Lung (tissue), 12 donors: Measurements from ENCODE around the gene PPP6R3. TPM values are rescaled to one million over a fixed set of nuclear protein-coding genes. Genes with fewer than 3 reads are reported as not detected.

Source experiments
- ATAC-seq: fragments of 200-7000 bp; cut with Tn5 transposase; one replicate; pipeline ENCODE4 v1.9.1; 2020; ENCODE audit warnings: moderate number of reproducible peaks; ENCODE audit not compliant: insufficient read depth, low FRiP score
- DNase-seq, 3 donors: peaks; one replicate each; pipeline ENCODE4 v3.0.0-alpha.2; 2013 to 2017
- H3K27ac ChIP-seq, 2 donors: one replicate each; pipeline ENCODE4 v1.5.1; 2013; ENCODE audit warnings: mild to moderate bottlenecking in 2 of 2, moderate library complexity in 2 of 2, control low read depth in 1 of 2, inconsistent platforms in 1 of 2, low read depth in 1 of 2, low read length in 1 of 2
- H3K27me3 ChIP-seq, 3 donors: one replicate each; pipeline ENCODE4 v1.5.1; 2013; ENCODE audit warnings: low read length in 2 of 3; ENCODE audit not compliant: control insufficient read depth in 3 of 3, insufficient read depth in 3 of 3
- H3K36me3 ChIP-seq, 4 donors: one replicate each; pipeline ENCODE4 v1.5.1; 2013; ENCODE audit warnings: low read length in 4 of 4, mild to moderate bottlenecking in 1 of 4, moderate library complexity in 1 of 4; ENCODE audit not compliant: control insufficient read depth in 4 of 4, insufficient read depth in 4 of 4
- H3K4me1 ChIP-seq, 5 donors: one replicate each; pipeline ENCODE4 v1.5.1; 2013; ENCODE audit warnings: low read length in 5 of 5, mild to moderate bottlenecking in 2 of 5, moderate library complexity in 1 of 5; ENCODE audit not compliant: control insufficient read depth in 5 of 5, insufficient read depth in 5 of 5
- H3K4me3 ChIP-seq: one replicate; pipeline ENCODE4 v1.5.1; 2013; ENCODE audit warnings: mild to moderate bottlenecking, control low read depth, moderate library complexity
- H3K9ac ChIP-seq, 2 donors: one replicate each; pipeline ENCODE4 v1.5.1; 2013; ENCODE audit warnings: low read length in 2 of 2, control low read depth in 1 of 2; ENCODE audit not compliant: insufficient read depth in 1 of 2
- H3K9me3 ChIP-seq, 4 donors: one replicate each; pipeline ENCODE4 v1.5.1; 2013; ENCODE audit warnings: low read length in 3 of 4, mild to moderate bottlenecking in 1 of 4, moderate library complexity in 1 of 4; ENCODE audit not compliant: control insufficient read depth in 4 of 4, insufficient read depth in 3 of 4
- WGBS, 2 donors: extraction: QIAGEN DNeasy Blood & Tissue Kit; methylation state at CpG; one replicate each; pipeline ENCODE4 v1.1.7; 2013; 5-methylcytosine and 5-hydroxymethylcytosine counted together
- polyA plus RNA-seq, 2 donors: library from polyadenylated mRNA; stranded (reverse); fragments of 200-250 nt; gene quantifications; one replicate each; pipeline ENCODE4 v1.2.1, GENCODE V29; 2013
- total RNA-seq, 2 donors: library from RNA; depleted of rRNA in 1 of 2; stranded (reverse); fragments of >200 nt in 1 of 2; gene quantifications; one replicate each; pipeline ENCODE4 v1.2.1, GENCODE V29; 2014 to 2021
- TF ChIP-seq, protein P1 (sequence below): IDR thresholded peaks from 2 replicates; pipeline ENCODE4 v1.5.1; 2012; ENCODE audit warnings: mild to moderate bottlenecking; ENCODE audit errors: control extremely low read depth, extremely low read depth
- donor health status: control.
- donor health status: control.
- donor health status: Bipolar disorder and iron deficiency.
- donor health status: healthy.
- donor health status: DM: yes; HTN: yes; CAD: no.

Gene PPP6R3
- total and polyA plus RNA-seq, 4 donors = 28.5 to 217 (median 60.7) TPM

DNA sequence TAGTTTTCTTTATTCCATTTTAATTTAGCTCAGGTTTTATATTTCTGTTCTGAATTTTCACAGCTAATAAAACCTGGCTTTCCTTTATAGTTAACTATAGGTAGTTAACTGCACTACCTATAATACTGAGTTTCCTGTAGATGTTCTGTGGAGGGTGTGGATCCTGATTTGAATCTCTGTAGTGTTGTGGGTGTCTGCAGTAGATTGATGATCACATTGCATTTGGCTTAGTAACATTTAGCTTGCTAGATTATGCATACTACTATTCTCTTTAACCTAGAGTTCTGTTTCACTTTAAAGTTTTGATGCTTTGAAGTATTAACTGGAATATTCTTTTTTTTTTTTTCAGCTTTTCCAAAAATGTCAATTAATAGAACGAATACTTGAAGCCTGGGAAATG, 110.1 kb downstream of the PPP6R3 start:
- 95 to 100% methylated on average over 1 of the region's 1 CpG for WGBS, 2 donors
- no peak overlapping the region for H3K9ac ChIP-seq
- H3K27me3 ChIP-seq = no peaks in the 10 kb centered on the region
- DNase-seq (no peak), ATAC-seq (no peak)
- no peaks in the 10 kb centered on the region for H3K9me3 ChIP-seq
- H3K4me3 ChIP-seq = no peak overlapping the region
- peaks cover 25 to 63% (median 35%) of the 10 kb centered on the region in 4 donors for H3K36me3 ChIP-seq
- no peak overlapping the region for H3K27ac ChIP-seq
- H3K4me1 ChIP-seq = peaks cover 0 to 3% (median 0%) of the 10 kb centered on the region in 5 donors
- TF ChIP-seq, protein P1, sequence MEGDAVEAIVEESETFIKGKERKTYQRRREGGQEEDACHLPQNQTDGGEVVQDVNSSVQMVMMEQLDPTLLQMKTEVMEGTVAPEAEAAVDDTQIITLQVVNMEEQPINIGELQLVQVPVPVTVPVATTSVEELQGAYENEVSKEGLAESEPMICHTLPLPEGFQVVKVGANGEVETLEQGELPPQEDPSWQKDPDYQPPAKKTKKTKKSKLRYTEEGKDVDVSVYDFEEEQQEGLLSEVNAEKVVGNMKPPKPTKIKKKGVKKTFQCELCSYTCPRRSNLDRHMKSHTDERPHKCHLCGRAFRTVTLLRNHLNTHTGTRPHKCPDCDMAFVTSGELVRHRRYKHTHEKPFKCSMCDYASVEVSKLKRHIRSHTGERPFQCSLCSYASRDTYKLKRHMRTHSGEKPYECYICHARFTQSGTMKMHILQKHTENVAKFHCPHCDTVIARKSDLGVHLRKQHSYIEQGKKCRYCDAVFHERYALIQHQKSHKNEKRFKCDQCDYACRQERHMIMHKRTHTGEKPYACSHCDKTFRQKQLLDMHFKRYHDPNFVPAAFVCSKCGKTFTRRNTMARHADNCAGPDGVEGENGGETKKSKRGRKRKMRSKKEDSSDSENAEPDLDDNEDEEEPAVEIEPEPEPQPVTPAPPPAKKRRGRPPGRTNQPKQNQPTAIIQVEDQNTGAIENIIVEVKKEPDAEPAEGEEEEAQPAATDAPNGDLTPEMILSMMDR = no peak

DNA sequence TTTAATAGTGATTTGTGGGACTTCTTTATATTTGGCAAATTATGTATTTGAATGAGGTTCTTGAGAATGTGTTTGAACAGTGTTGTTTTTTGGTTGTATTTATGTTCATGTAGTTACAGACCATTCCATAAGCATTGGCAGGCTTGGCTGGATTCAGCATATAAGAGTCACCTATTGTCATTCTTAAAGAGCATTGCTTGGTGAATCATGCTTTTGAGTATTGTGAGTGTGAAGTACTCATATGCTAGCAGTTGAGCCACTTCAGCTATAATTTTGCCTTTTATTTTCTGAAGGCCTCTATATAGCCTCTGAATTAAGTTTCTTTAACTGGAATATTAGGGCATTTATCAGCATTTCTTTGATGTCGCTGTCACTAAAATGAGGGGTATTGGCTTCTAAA, 113.8 kb downstream of the PPP6R3 start:
- 95 to 97% methylated on average over 1 of the region's 1 CpG for WGBS, 2 donors
- no peak for ATAC-seq
- Histone ChIP-seq H3K27ac (no peak overlapping the region), H3K9ac (no peak overlapping the region), H3K9me3 (no peaks in the 10 kb centered on the region), H3K27me3 (no peaks in the 10 kb centered on the region), H3K36me3 (peaks cover 27 to 67% (median 49%) of the 10 kb centered on the region in 4 donors), H3K4me3 (no peak overlapping the region), H3K4me1 (peaks cover 0 to 17% (median 0%) of the 10 kb centered on the region in 5 donors)
- DNase-seq = no peak
- TF ChIP-seq, protein P1 = no peak

DNA sequence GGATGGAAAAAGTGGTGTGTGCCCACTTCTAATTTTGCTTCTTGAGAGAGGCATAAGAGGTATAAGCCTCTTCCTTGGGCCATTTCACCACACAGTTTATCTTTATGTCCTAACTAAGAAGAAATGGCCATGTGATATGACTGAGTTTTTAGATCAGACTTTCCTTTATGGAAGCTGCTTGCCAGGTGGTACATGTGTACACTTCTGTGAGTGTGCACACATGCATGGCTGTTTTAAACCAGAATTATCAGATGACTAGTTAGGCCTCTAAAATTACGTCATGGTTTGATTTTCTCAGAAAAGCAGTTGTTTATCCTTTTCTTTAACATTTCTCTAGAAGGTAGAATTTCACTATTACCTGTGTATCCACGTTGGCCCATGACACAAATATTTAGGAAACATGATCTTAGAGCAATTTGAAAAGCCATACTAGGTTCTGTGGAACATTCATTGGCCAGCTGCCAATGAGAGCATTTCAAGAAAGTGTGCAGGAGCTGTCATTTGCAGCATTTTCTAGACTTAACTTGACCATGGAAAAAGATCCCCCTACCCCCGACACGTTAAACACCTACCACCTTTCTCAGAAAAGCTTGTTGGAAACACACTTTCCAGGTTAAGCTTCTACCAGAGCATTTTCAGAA, 114.6 kb downstream of the PPP6R3 start:
- no peaks in the 10 kb centered on the region for H3K27me3 ChIP-seq
- H3K9me3 ChIP-seq = no peaks in the 10 kb centered on the region
- H3K9ac ChIP-seq = no peak overlapping the region
- ATAC-seq = no peak
- TF ChIP-seq, protein P1 = no peak
- peaks cover 32 to 67% (median 49%) of the 10 kb centered on the region in 4 donors for H3K36me3 ChIP-seq
- no peak overlapping the region for H3K27ac ChIP-seq
- H3K4me3 ChIP-seq = no peak overlapping the region
- peak in 1 of 3 donors; percentile 9 for DNase-seq
- 89 to 95% methylated on average over 4 of the region's 4 CpGs for WGBS, 2 donors
- H3K4me1 ChIP-seq = peaks cover 0 to 17% (median 0%) of the 10 kb centered on the region in 5 donors

DNA sequence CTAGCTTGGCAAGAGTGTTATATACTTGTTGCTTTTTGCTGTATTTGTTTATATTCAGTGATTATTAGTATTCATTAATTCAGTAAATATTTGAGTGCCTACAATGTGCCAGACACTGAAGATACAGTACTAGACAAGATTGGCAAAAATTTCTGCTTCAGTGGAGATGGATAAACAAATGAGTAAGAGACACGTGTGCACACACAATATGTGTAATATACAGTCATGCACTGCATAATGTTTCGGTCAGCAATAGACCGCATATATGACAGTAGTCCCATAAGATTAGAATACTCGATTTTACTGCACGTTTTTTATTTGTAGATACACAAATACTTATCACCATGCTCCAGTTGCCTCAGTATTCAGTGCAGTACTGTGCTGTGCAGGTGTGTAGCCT, 118.9 kb downstream of the PPP6R3 start:
- DNase-seq = no peak
- WGBS, 2 donors = 90 to 93% methylated on average over 5 of the region's 5 CpGs
- H3K4me1 ChIP-seq = peaks cover 0 to 35% (median 0%) of the 10 kb centered on the region in 5 donors

More for the DNA sequence above, 118.9 kb downstream of the PPP6R3 start:
- H3K36me3 ChIP-seq = peaks cover 22 to 57% (median 41%) of the 10 kb centered on the region in 4 donors
- no peaks in the 10 kb centered on the region for H3K9me3 ChIP-seq
- no peak overlapping the region for H3K4me3 ChIP-seq
- TF ChIP-seq, protein P1 = no peak
- H3K27me3 ChIP-seq = no peaks in the 10 kb centered on the region
- no peak overlapping the region for H3K27ac ChIP-seq
- no peak overlapping the region for H3K9ac ChIP-seq
- no peak for ATAC-seq
